Left ventricle myocardium inferior (tissue), 1 donor: ENCODE measurements around the gene TANGO6. TPM values are rescaled to one million over a fixed set of nuclear protein-coding genes. Genes with fewer than 3 reads are reported as not detected.
A peak's percentile ranks its signal among the peaks of the same experiment; 100 is the strongest.

Experiments
- DNase-seq: peaks from one replicate; pipeline ENCODE4 v3.0.0-alpha.2; 2020
- H3K27ac ChIP-seq: fragments of 200-600 bp; replicated peaks from 2 replicates; pipeline ENCODE4 v1.8.0; 2021
- H3K27me3 ChIP-seq: fragments of 200-600 bp; 2 replicates; pipeline ENCODE4 v1.8.0; 2021; ENCODE audit warnings: low read depth
- H3K36me3 ChIP-seq: fragments of 200-600 bp; 2 replicates; pipeline ENCODE4 v1.8.0; 2021
- H3K4me1 ChIP-seq: fragments of 200-600 bp; 2 replicates; pipeline ENCODE4 v1.8.0; 2021
- H3K4me3 ChIP-seq: fragments of 200-600 bp; 2 replicates; pipeline ENCODE4 v1.8.0; 2021; ENCODE audit warnings: mild to moderate bottlenecking, moderate library complexity
- H3K9me3 ChIP-seq: fragments of 200-600 bp; replicated peaks from 2 replicates; pipeline ENCODE4 v1.8.0; 2021
- intact Hi-C: fragments of 100-400 bp; cut with micrococcal nuclease; formaldehyde crosslinking; loops from one replicate; pipeline ENCODE4 v1.11.0; 2022
- total RNA-seq: library from RNA; stranded (reverse); fragmentation: NEBNext Ultra II Directional; extraction: Animal tissue kit (Norgen Biotek cat#: 25700); gene quantifications from one replicate; pipeline ENCODE4 v1.2.1, GENCODE V29; 2021
- TF ChIP-seq, protein P1 (sequence below): fragments of 200-600 bp; IDR thresholded peaks from 2 replicates; pipeline ENCODE4 v1.8.0; 2021; ENCODE audit warnings: antibody characterized with exemption, mild to moderate bottlenecking, borderline replicate concordance
- donor health status: DM: no; HTN: yes; CAD: no; lungs with severe emphysema.

The TANGO6 gene
- total RNA-seq, 1 donor from 2014 or later, result 10.5 TPM

DNA sequence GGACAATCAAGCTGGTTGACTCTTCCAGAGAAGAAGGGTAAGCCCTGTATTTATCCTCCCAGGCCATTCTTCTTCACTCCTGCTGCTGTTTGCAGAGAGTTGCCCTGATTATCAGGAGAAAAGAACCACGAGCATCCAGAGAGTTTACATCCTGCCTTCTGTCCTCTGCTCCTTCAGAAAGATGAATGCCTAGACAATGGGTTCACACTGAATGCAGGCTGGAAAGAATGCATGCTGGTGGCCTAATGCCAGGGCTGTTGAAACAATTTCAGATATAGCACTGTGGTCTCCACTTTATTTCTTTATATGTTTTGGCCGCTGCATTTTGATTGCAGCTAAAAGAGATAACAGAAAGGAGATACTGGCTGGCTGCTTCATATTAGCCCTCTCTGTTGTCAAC, 241.0 kb downstream of the TANGO6 start:
- no peak overlapping the region for H3K4me3 ChIP-seq
- H3K36me3 ChIP-seq, result peaks cover 5% of the 10 kb centered on the region
- H3K9me3 ChIP-seq, result no peaks in the 10 kb centered on the region
- TF ChIP-seq, protein P1, sequence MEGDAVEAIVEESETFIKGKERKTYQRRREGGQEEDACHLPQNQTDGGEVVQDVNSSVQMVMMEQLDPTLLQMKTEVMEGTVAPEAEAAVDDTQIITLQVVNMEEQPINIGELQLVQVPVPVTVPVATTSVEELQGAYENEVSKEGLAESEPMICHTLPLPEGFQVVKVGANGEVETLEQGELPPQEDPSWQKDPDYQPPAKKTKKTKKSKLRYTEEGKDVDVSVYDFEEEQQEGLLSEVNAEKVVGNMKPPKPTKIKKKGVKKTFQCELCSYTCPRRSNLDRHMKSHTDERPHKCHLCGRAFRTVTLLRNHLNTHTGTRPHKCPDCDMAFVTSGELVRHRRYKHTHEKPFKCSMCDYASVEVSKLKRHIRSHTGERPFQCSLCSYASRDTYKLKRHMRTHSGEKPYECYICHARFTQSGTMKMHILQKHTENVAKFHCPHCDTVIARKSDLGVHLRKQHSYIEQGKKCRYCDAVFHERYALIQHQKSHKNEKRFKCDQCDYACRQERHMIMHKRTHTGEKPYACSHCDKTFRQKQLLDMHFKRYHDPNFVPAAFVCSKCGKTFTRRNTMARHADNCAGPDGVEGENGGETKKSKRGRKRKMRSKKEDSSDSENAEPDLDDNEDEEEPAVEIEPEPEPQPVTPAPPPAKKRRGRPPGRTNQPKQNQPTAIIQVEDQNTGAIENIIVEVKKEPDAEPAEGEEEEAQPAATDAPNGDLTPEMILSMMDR, result no peak
- intact Hi-C loops, result no loop called here
- H3K4me1 ChIP-seq, result peaks cover 12% of the 10 kb centered on the region
- no peak overlapping the region for H3K27ac ChIP-seq
- no peak for DNase-seq
- no peaks in the 10 kb centered on the region for H3K27me3 ChIP-seq

DNA sequence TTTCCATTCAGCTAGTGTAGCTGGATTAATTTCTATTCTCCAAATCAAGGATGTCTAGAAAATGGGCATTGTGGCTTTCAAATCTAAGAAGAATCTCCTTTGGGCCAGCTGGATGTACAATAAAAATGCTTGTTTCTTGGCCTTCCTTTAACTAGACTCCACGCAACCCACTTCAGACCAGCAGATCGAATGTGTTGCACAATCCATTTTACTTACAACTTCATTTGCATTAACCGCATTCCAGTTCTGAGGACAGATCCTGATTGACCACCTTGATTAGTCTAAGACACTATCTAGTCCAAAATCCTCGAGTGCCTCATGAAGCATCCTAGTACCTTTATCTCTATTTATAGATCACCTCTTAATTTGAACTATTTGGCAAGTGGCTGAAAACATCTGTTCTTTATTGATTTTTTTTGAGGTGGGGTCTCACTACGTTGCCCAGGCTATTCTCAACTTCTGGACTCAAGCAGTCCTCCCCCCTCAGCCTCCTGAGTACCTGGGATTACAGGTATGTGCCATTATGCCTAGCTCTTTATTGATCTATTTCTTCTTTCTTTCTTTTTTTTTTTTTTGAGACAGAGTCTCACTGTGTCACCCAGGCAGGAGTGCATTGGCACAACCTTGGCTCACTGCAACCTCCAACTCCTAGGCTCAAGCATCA, 241.8 kb downstream of the TANGO6 start:
- H3K27me3 ChIP-seq, result no peaks in the 10 kb centered on the region
- no peak overlapping the region for H3K4me3 ChIP-seq
- no peak for DNase-seq
- TF ChIP-seq, protein P1, result no peak
- H3K27ac ChIP-seq, result no peak overlapping the region
- no peaks in the 10 kb centered on the region for H3K9me3 ChIP-seq
- intact Hi-C loops, result no loop called here
- H3K36me3 ChIP-seq, result peaks cover 5% of the 10 kb centered on the region
- H3K4me1 ChIP-seq, result peaks cover 15% of the 10 kb centered on the region

DNA sequence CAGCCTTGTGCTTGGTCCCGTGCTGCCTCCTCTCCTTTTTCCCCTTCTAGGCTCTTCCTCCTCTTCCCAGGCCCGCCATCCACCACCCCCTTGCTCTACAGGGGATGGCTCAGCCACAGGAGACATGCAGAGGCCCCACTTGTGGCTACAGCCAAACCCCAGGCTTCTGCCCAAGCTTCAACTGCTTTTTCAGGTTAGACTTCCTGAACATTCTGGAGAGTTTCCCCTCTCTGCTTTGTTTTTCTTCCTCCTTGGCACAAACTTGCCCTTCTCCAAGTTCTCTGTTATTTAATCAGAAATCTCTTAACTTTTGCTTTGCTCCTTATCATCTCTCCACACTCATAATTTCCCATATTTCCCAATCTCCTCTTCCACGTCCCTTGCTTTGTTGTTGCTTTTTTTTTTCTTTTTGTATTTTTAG, 243.8 kb downstream of the TANGO6 start:
- no peak overlapping the region for H3K4me3 ChIP-seq

DNA sequence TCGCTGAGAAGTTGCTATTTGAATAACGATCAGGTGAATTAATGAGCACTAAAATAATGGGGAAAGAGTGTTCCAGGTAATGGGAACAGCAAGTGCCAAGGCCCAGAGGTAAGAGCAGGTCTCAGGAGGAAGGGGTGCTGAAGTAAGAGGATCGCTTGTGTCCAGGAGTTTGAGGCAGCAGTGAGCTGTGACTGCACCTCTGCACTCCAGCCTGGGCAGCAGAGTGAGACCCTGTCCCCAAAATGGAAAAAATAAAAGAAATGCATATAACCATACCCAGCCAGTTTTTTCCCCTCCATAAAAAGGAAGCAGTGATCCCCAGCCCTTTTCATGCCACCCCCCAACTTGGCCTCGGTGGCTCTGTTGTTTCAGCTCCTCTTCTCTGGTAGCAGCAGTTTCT, 245.4 kb downstream of the TANGO6 start:
- Histone ChIP-seq H3K27ac (no peak overlapping the region), H3K4me3 (no peak overlapping the region), H3K9me3 (no peaks in the 10 kb centered on the region), H3K27me3 (peaks cover 4% of the 10 kb centered on the region), H3K36me3 (peaks cover 5% of the 10 kb centered on the region), H3K4me1 (peaks cover 20% of the 10 kb centered on the region)
- DNase-seq, result no peak
- intact Hi-C loops, result no loop called here
- TF ChIP-seq, protein P1, result no peak

More for the DNA sequence above, 243.8 kb downstream of the TANGO6 start:
- Histone ChIP-seq H3K9me3 (no peaks in the 10 kb centered on the region), H3K4me1 (peaks cover 20% of the 10 kb centered on the region), H3K27ac (no peak overlapping the region), H3K36me3 (peaks cover 5% of the 10 kb centered on the region), H3K27me3 (peaks cover 3% of the 10 kb centered on the region)
- intact Hi-C loops, result no loop called here
- no peak for DNase-seq
- TF ChIP-seq, protein P1, result no peak

DNA sequence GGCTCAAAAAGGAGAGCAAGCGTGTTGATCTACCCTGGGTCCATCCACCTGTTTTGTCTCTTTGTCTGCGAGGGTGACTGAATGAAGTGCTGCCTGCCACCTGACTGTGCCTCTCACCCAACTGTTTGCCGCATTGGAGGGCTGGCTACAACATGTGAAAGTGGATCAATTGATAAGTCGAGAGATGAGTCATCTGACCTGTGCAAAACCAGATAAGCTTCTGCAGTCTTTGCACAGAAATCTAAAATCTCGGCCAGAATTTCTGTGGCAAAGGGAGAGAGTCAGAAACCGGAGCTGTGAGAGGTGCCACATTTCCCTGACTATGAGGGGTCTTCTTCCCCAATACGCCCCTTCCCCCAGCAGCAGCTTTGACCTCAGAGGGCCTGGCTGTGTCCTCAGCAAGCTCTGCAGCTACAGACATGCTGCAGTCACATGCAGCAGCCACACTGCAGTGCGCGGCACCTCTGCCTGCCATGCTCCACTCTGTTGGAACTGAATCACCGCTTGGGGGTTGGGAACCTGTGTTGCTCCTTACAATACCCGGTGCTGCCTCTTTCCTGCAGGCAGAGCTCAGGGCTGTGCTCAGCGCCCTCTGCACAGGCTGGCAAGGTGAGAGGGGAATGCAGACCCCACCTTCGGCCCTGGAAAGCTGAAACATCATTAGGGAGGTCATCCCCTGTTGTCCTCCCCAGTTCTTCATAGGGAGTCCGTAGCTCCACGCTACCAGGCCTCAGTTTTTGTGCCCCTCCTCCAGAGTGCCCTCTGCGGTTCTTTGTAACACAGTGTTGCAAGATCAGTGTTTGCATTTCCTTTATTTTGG, 246.0 kb downstream of the TANGO6 start:
- TF ChIP-seq, protein P1, result no peak
- peaks cover 5% of the 10 kb centered on the region for H3K36me3 ChIP-seq
- no peak overlapping the region for H3K4me3 ChIP-seq
- H3K27me3 ChIP-seq, result peaks cover 4% of the 10 kb centered on the region
- H3K9me3 ChIP-seq, result no peaks in the 10 kb centered on the region
- DNase-seq, result no peak
- peak overlapping the region; percentile 22 for H3K27ac ChIP-seq
- intact Hi-C loops, result no loop called here
- peaks cover 17% of the 10 kb centered on the region for H3K4me1 ChIP-seq
